GM23338 (cell line): Measurements from ENCODE around the gene ITIH3. TPM values are rescaled to one million over a fixed set of nuclear protein-coding genes. Genes with fewer than 3 reads are reported as not detected.

Source experiments
- ATAC-seq: fragments of 200-7000 bp; cut with Tn5 transposase; 3 replicates; pipeline ENCODE4 v1.9.1; 2020
- DNase-seq: peaks from one replicate; pipeline ENCODE4 v3.0.0-alpha.2; 2015; ENCODE audit warnings: low spot score
- H2AFZ ChIP-seq: fragments of 200-600 bp; sonication (generic); 2 replicates; pipeline ENCODE4 v1.8.0; 2016; ENCODE audit warnings: antibody characterized with exemption, mild to moderate bottlenecking, moderate library complexity
- H3F3A ChIP-seq: fragments of 200-600 bp; sonication (generic); replicated peaks from 2 replicates; pipeline ENCODE4 v1.8.0; 2017; ENCODE audit warnings: antibody characterized with exemption, mixed run types, low read depth
- H3K27ac ChIP-seq: fragments of 200-600 bp; sonication (generic); 2 replicates; pipeline ENCODE4 v1.6.1; 2016; ENCODE audit warnings: low read depth
- H3K27me3 ChIP-seq: fragments of 200-600 bp; sonication (generic); 2 replicates; pipeline ENCODE4 v1.8.0; 2016; ENCODE audit warnings: mild to moderate bottlenecking, mixed run types, moderate library complexity; ENCODE audit not compliant: insufficient read depth
- H3K36me3 ChIP-seq: fragments of 200-600 bp; sonication (generic); 2 replicates; pipeline ENCODE4 v1.8.0; 2016; ENCODE audit warnings: mild to moderate bottlenecking; ENCODE audit not compliant: insufficient read depth
- H3K4me1 ChIP-seq: fragments of 200-600 bp; sonication (generic); 2 replicates; pipeline ENCODE4 v1.8.0; 2016; ENCODE audit warnings: mild to moderate bottlenecking, moderate library complexity; ENCODE audit not compliant: insufficient read depth
- H3K4me2 ChIP-seq: fragments of 200-600 bp; sonication (generic); 2 replicates; pipeline ENCODE4 v1.7.1; 2017; ENCODE audit warnings: mixed run types
- H3K4me3 ChIP-seq: fragments of 200-600 bp; sonication (generic); 2 replicates; pipeline ENCODE4 v1.6.1; 2016; ENCODE audit warnings: mixed run types
- H3K79me2 ChIP-seq: fragments of 200-600 bp; sonication (generic); replicated peaks from 2 replicates; pipeline ENCODE4 v1.8.0; 2017; ENCODE audit warnings: mild to moderate bottlenecking; ENCODE audit not compliant: insufficient read depth
- H3K9me2 ChIP-seq: fragments of 200-600 bp; sonication (generic); 2 replicates; pipeline ENCODE4 v1.8.0; 2017; ENCODE audit not compliant: insufficient read depth
- H4K20me1 ChIP-seq: fragments of 200-600 bp; sonication (generic); replicated peaks from 2 replicates; pipeline ENCODE4 v1.8.0; 2017; ENCODE audit warnings: mild to moderate bottlenecking; ENCODE audit not compliant: insufficient read depth
- H3K27ac Mint-ChIP-seq: 2 replicates; pipeline ENCODE4 v1.8.0; 2020; ENCODE audit warnings: inconsistent platforms, mild to moderate bottlenecking, moderate library complexity, mixed read lengths
- H3K27me3 Mint-ChIP-seq: 3 replicates; pipeline ENCODE4 v1.8.0; 2022; ENCODE audit warnings: low read depth, mild to moderate bottlenecking, moderate library complexity, mixed read lengths, inconsistent platforms; ENCODE audit not compliant: insufficient read depth, poor library complexity
- H3K36me3 Mint-ChIP-seq: 3 replicates; pipeline ENCODE4 v1.8.0; 2021; ENCODE audit warnings: low read depth, mild to moderate bottlenecking, inconsistent platforms, moderate library complexity, mixed read lengths
- H3K4me1 Mint-ChIP-seq: 3 replicates; pipeline ENCODE4 v1.8.0; 2020; ENCODE audit warnings: mild to moderate bottlenecking, inconsistent platforms, mixed read lengths
- H3K4me3 Mint-ChIP-seq: 3 replicates; pipeline ENCODE4 v1.8.0; 2021; ENCODE audit warnings: moderate library complexity, mild to moderate bottlenecking, inconsistent platforms, mixed read lengths
- H3K9me3 Mint-ChIP-seq: 3 replicates; pipeline ENCODE4 v1.8.0; 2020; ENCODE audit warnings: moderate library complexity, mild to moderate bottlenecking, inconsistent platforms, mixed read lengths
- EZH2phosphoT487 ChIP-seq: fragments of 200-600 bp; sonication (generic); IDR thresholded peaks from one replicate; pipeline ENCODE4 v1.8.1; 2018; ENCODE audit warnings: antibody characterized with exemption; ENCODE audit not compliant: unreplicated experiment
- JUNB ChIP-seq: IDR thresholded peaks from one replicate; pipeline ENCODE4 v1.6.1; 2016; ENCODE audit warnings: antibody characterized with exemption; ENCODE audit not compliant: unreplicated experiment
- NANOG ChIP-seq: IDR thresholded peaks from 2 replicates; pipeline ENCODE4 v1.6.1; 2016; ENCODE audit warnings: antibody characterized with exemption, borderline replicate concordance
- POLR2AphosphoS5 ChIP-seq: IDR thresholded peaks from 2 replicates; pipeline ENCODE4 v1.6.1; 2016; ENCODE audit warnings: antibody characterized with exemption, low read depth
- STAT1 ChIP-seq: IDR thresholded peaks from one replicate; pipeline ENCODE4 v1.6.1; 2016; ENCODE audit warnings: antibody characterized with exemption; ENCODE audit not compliant: unreplicated experiment
- ZNF114 ChIP-seq: fragments of 250-450 bp; sonication (Bioruptor Pico); IDR thresholded peaks from 2 replicates; pipeline ENCODE4 v1.5.0; 2020; ENCODE audit warnings: mild to moderate bottlenecking, moderate library complexity
- polyA plus RNA-seq: library from polyadenylated mRNA; unstranded; fragments of >200 nt; fragmentation: Nextera tagmentation; extraction: Ambion mirVana; gene quantifications from 2 replicates; pipeline ENCODE4 v1.2.1, GENCODE V29; 2016
- total RNA-seq: library from RNA; depleted of rRNA; stranded (reverse); fragments of >200 nt; shearing (Covaris generic); gene quantifications from 2 replicates; pipeline ENCODE4 v1.2.3, GENCODE V29; 2014
- TF ChIP-seq, protein P1 (sequence below), 2 experiments: fragments of 200-600 bp in 1 of 2; sonication (generic) in 1 of 2; conservative IDR thresholded peaks; 2 replicates each; pipeline versions ENCODE4 v1.5.1 to v1.6.1; 2016 to 2017; ENCODE audit warnings: antibody characterized with exemption in 2 of 2, low read depth in 2 of 2, mild to moderate bottlenecking in 2 of 2, moderate library complexity in 1 of 2
- TF ChIP-seq, protein P2 (sequence below): fragments of 250-450 bp; sonication (Bioruptor Pico); IDR thresholded peaks from 2 replicates; pipeline ENCODE4 v1.5.0; 2020; ENCODE audit warnings: mild to moderate bottlenecking, moderate library complexity

The ITIH3 gene
- total and polyA plus RNA-seq, 2 experiments from 2014 or later = not detected

GRCh38 chr3:52819936-52820335, 25.3 kb downstream of the ITIH3 start:
- no peak overlapping the region; the same call in 2 of the 3 replicates for H3K4me3 Mint-ChIP-seq
- 0 out of 2 replicates have a peak overlapping the region, but pooled peaks have one; percentile 38 for H3K4me2 ChIP-seq
- H3K9me2 ChIP-seq = no peaks in the 10 kb centered on the region
- H3K36me3 ChIP-seq = no peaks in the 10 kb centered on the region
- no peak overlapping the region for H3K27ac ChIP-seq
- ATAC-seq = peak; percentile 53
- peaks cover 7% of the 10 kb centered on the region; the same call in 1 of the 2 replicates for H3K4me1 ChIP-seq
- peak overlapping the region; percentile 81; the same call in 1 of the 2 replicates for H2AFZ ChIP-seq
- H4K20me1 ChIP-seq = no peaks in the 10 kb centered on the region
- DNase-seq = peak; percentile 21
- H3K27me3 ChIP-seq = no peaks in the 10 kb centered on the region
- no peak overlapping the region for H3K27ac Mint-ChIP-seq
- H3K9me3 Mint-ChIP-seq = no peaks in the 10 kb centered on the region; the same call in 1 of the 3 replicates
- H3K4me3 ChIP-seq = no peak overlapping the region
- no peaks in the 10 kb centered on the region for H3K79me2 ChIP-seq
- peaks cover 15% of the 10 kb centered on the region for H3K27me3 Mint-ChIP-seq
- H3F3A ChIP-seq = no peaks in the 10 kb centered on the region
- TF ChIP-seq EZH2phosphoT487 (no peak), ZNF114 (no peak)
- peaks cover 18% of the 10 kb centered on the region for H3K4me1 Mint-ChIP-seq
- peaks cover 2% of the 10 kb centered on the region; the same call in 1 of the 3 replicates for H3K36me3 Mint-ChIP-seq

DNA sequence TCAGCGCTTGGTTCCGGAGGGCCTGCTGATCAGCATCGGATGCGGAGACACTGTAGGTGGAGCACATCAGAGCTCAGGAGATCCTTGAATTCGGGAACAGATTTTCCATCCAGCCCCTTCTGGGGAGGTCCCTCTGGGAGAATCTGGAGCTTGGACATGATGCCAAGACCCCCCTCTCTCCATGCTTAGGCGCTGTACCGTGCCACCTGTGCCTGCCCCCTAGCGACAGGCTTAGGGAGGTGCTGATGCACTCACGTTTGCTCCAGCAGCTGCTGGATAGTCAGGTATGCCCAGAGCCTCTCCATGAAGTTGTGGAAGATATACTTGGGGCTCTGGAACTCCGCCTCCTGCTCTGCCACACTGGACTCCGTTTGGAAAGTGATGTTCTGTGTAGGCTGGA, 26.1 kb downstream of the ITIH3 start:
- Histone ChIP-seq H3K9me2 (no peaks in the 10 kb centered on the region), H3K27me3 (no peaks in the 10 kb centered on the region), H4K20me1 (no peaks in the 10 kb centered on the region), H3K4me2 (no peak overlapping the region), H3K27ac (no peak overlapping the region), H3K4me3 (no peak overlapping the region), H2AFZ (peak overlapping the region; percentile 81), H3K79me2 (no peaks in the 10 kb centered on the region), H3K36me3 (no peaks in the 10 kb centered on the region), H3K4me1 (peaks cover 7% of the 10 kb centered on the region; the same call in 1 of the 2 replicates), H3F3A (no peaks in the 10 kb centered on the region)
- peak; percentile 93 for ATAC-seq
- TF ChIP-seq, protein P1, sequence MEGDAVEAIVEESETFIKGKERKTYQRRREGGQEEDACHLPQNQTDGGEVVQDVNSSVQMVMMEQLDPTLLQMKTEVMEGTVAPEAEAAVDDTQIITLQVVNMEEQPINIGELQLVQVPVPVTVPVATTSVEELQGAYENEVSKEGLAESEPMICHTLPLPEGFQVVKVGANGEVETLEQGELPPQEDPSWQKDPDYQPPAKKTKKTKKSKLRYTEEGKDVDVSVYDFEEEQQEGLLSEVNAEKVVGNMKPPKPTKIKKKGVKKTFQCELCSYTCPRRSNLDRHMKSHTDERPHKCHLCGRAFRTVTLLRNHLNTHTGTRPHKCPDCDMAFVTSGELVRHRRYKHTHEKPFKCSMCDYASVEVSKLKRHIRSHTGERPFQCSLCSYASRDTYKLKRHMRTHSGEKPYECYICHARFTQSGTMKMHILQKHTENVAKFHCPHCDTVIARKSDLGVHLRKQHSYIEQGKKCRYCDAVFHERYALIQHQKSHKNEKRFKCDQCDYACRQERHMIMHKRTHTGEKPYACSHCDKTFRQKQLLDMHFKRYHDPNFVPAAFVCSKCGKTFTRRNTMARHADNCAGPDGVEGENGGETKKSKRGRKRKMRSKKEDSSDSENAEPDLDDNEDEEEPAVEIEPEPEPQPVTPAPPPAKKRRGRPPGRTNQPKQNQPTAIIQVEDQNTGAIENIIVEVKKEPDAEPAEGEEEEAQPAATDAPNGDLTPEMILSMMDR (conservative IDR thresholded peaks at IDR 0.05; ENCODE audit: low read depth in 2 of 2) = peak; percentile 80 to 92
- no peak for TF ChIP-seq ZNF114
- peak; percentile 83 for DNase-seq
- no peak overlapping the region; the same call in 2 of the 3 replicates for H3K4me3 Mint-ChIP-seq
- no peaks in the 10 kb centered on the region; the same call in 1 of the 3 replicates for H3K9me3 Mint-ChIP-seq
- H3K27me3 Mint-ChIP-seq = peaks cover 18% of the 10 kb centered on the region
- no peak overlapping the region for H3K27ac Mint-ChIP-seq
- peaks cover 18% of the 10 kb centered on the region for H3K4me1 Mint-ChIP-seq
- peaks cover 4% of the 10 kb centered on the region; the same call in 1 of the 3 replicates for H3K36me3 Mint-ChIP-seq

- Histone ChIP-seq H3K4me2 (no peak overlapping the region), H2AFZ (no peak overlapping the region), H3K36me3 (no peaks in the 10 kb centered on the region), H3K27me3 (no peaks in the 10 kb centered on the region), H3K27ac (no peak overlapping the region), H3K4me3 (no peak overlapping the region), H3K9me2 (no peaks in the 10 kb centered on the region), H3K79me2 (no peaks in the 10 kb centered on the region), H3F3A (no peaks in the 10 kb centered on the region), H3K4me1 (peaks cover 7% of the 10 kb centered on the region; the same call in 1 of the 2 replicates), H4K20me1 (no peaks in the 10 kb centered on the region)
- Mint-ChIP-seq H3K4me3 (no peak overlapping the region), H3K27me3 (peaks cover 14% of the 10 kb centered on the region), H3K27ac (no peak overlapping the region), H3K4me1 (peaks cover 19% of the 10 kb centered on the region), H3K36me3 (peaks cover 4% of the 10 kb centered on the region; the same call in 1 of the 3 replicates), H3K9me3 (no peaks in the 10 kb centered on the region; the same call in 1 of the 3 replicates)
- ATAC-seq = no peak
- DNase-seq = no peak
- TF ChIP-seq ZNF114 = no peak
- TF ChIP-seq, protein P2, sequence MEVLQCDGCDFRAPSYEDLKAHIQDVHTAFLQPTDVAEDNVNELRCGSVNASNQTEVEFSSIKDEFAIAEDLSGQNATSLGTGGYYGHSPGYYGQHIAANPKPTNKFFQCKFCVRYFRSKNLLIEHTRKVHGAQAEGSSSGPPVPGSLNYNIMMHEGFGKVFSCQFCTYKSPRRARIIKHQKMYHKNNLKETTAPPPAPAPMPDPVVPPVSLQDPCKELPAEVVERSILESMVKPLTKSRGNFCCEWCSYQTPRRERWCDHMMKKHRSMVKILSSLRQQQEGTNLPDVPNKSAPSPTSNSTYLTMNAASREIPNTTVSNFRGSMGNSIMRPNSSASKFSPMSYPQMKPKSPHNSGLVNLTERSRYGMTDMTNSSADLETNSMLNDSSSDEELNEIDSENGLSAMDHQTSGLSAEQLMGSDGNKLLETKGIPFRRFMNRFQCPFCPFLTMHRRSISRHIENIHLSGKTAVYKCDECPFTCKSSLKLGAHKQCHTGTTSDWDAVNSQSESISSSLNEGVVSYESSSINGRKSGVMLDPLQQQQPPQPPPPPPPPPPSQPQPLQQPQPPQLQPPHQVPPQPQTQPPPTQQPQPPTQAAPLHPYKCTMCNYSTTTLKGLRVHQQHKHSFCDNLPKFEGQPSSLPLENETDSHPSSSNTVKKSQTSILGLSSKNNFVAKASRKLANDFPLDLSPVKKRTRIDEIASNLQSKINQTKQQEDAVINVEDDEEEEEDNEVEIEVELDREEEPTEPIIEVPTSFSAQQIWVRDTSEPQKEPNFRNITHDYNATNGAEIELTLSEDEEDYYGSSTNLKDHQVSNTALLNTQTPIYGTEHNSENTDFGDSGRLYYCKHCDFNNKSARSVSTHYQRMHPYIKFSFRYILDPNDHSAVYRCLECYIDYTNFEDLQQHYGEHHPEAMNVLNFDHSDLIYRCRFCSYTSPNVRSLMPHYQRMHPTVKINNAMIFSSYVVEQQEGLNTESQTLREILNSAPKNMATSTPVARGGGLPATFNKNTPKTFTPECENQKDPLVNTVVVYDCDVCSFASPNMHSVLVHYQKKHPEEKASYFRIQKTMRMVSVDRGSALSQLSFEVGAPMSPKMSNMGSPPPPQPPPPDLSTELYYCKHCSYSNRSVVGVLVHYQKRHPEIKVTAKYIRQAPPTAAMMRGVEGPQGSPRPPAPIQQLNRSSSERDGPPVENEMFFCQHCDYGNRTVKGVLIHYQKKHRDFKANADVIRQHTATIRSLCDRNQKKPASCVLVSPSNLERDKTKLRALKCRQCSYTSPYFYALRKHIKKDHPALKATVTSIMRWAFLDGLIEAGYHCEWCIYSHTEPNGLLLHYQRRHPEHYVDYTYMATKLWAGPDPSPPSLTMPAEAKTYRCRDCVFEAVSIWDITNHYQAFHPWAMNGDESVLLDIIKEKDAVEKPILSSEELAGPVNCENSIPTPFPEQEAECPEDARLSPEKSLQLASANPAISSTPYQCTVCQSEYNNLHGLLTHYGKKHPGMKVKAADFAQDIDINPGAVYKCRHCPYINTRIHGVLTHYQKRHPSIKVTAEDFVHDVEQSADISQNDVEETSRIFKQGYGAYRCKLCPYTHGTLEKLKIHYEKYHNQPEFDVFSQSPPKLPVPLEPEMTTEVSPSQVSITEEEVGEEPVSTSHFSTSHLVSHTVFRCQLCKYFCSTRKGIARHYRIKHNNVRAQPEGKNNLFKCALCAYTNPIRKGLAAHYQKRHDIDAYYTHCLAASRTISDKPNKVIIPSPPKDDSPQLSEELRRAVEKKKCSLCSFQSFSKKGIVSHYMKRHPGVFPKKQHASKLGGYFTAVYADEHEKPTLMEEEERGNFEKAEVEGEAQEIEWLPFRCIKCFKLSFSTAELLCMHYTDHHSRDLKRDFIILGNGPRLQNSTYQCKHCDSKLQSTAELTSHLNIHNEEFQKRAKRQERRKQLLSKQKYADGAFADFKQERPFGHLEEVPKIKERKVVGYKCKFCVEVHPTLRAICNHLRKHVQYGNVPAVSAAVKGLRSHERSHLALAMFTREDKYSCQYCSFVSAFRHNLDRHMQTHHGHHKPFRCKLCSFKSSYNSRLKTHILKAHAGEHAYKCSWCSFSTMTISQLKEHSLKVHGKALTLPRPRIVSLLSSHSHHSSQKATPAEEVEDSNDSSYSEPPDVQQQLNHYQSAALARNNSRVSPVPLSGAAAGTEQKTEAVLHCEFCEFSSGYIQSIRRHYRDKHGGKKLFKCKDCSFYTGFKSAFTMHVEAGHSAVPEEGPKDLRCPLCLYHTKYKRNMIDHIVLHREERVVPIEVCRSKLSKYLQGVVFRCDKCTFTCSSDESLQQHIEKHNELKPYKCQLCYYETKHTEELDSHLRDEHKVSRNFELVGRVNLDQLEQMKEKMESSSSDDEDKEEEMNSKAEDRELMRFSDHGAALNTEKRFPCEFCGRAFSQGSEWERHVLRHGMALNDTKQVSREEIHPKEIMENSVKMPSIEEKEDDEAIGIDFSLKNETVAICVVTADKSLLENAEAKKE (CRISPR knock-in tag) = no peak
- no peak for TF ChIP-seq NANOG
- no peak for TF ChIP-seq POLR2AphosphoS5
- no peak for TF ChIP-seq JUNB
- no peak for TF ChIP-seq STAT1
Measured at GRCh38 chr3:52822363-52822762, 27.8 kb downstream of the ITIH3 start.
